Tibial nerve (tissue), 4 donors: ENCODE data around the gene C22orf39.

Source experiments
- CTCF ChIP-seq, 5 experiments: fragments of 200-600 bp in 3 of 5; fragments of 450-650 bp in 2 of 5; sonication (generic) in 3 of 5; IDR thresholded peaks; one replicate each; pipeline ENCODE4 v1.5.1; 2016 to 2019; ENCODE audit warnings: antibody characterized with exemption in 5 of 5, mild to moderate bottlenecking in 3 of 5, moderate library complexity in 2 of 5
- EP300 ChIP-seq, 2 donors: sonication (generic); formaldehyde crosslinking; IDR thresholded peaks; one replicate each; pipeline ENCODE4 v1.6.1; 2017; ENCODE audit warnings: antibody characterized with exemption in 2 of 2, mild to moderate bottlenecking in 1 of 2
- POLR2A ChIP-seq, 2 donors: fragments of 450-650 bp; IDR thresholded peaks; one replicate each; pipeline ENCODE4 v1.6.1; 2017; ENCODE audit warnings: antibody characterized with exemption in 2 of 2, mild to moderate bottlenecking in 2 of 2, moderate library complexity in 2 of 2

GRCh38 chr22:19464546-19464945 is 17.0 kb upstream of the C22orf39 start:
- no peak for TF ChIP-seq CTCF (IDR thresholded peaks at IDR 0.05)
- TF ChIP-seq POLR2A (IDR thresholded peaks at IDR 0.05): no peak
- TF ChIP-seq EP300 (IDR thresholded peaks at IDR 0.05): no peak
